ENCODE results near the gene LAT. TPM values are rescaled to one million over a fixed set of nuclear protein-coding genes. Genes with fewer than 3 reads are reported as not detected.

LAT gene
- total and polyA plus RNA-seq, 2 of the 4 experiments (the other 2 are of a cell fraction): 0.18 to 7.4 TPM

DNA sequence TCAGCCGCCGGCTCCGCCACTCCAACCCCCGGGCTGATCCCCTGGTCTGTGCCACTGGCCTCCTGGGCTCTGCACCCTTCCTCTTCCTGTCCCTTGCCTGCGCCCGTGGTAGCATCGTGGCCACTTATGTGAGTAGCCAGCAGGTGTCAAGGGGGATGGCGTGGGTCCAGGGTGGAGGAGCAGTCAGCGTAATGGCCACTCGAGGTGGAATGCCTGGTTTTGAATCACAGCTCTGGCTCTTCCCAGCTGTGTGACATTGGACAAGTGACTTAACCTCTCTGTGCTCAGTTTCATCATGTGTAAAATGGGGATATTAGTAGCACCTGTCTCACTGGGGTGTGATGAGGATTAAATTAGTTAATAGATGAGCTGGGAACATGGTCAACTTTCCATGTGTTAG lies 2.4 kb upstream of the LAT start:
- Histone ChIP-seq H3K9me3 (ENCODE audit: control insufficient read depth, insufficient read depth, low read length) (peaks cover 5% of the 10 kb centered on the region), H3K14ac (replicated peaks; ENCODE audit: low read depth, low read length) (no peak overlapping the region), H3K4me3 (ENCODE audit: insufficient read depth, low read depth, low read length) (no peak overlapping the region), H2BK15ac (ENCODE audit: low read depth, low read length) (no peak overlapping the region), H3K18ac (ENCODE audit: low read depth, low read length) (no peak overlapping the region), H2AK9ac (replicated peaks; ENCODE audit: low read depth, low read length, poor library complexity) (no peak overlapping the region), H4K91ac (ENCODE audit: insufficient read depth, low read depth, low read length) (no peak overlapping the region), H3K9ac (ENCODE audit: low read depth, low read length) (no peak overlapping the region), H4K8ac (ENCODE audit: low read depth in 2 of 2, low read length in 2 of 2) (no peak overlapping the region), H3K4me1 (ENCODE audit: control insufficient read depth, insufficient read depth, low read length) (no peaks in the 10 kb centered on the region), H2AK5ac (ENCODE audit: low read depth, low read length) (no peak overlapping the region), H2BK20ac (ENCODE audit: low read depth, low read length) (no peak overlapping the region), H3K27ac (ENCODE audit: insufficient read depth, low read length) (no peak overlapping the region), H2BK120ac (ENCODE audit: low read depth, low read length) (no peak overlapping the region), H4K20me1 (ENCODE audit: insufficient read depth, low read length) (0 out of 2 replicates have a peak, but pooled peaks cover 3% of the 10 kb centered on the region), H3K56ac (ENCODE audit: extremely low read depth, insufficient read depth, low read length) (no peak overlapping the region), H3K79me1 (ENCODE audit: low read depth in 1 of 2, low read length in 2 of 2) (peaks cover 6 to 26% of the 10 kb centered on the region in 2 experiments; a peak in 3 of 4 replicates), H2BK5ac (ENCODE audit: low read depth, low read length, poor library complexity, severe bottlenecking) (no peak overlapping the region), H3K23ac (ENCODE audit: low read depth, low read length) (no peak overlapping the region), H2AFZ (replicated peaks; ENCODE audit: low read length, poor library complexity) (no peak overlapping the region), H3K36me3 (ENCODE audit: control insufficient read depth, insufficient read depth, low read length) (peaks cover 70% of the 10 kb centered on the region), H4K5ac (ENCODE audit: low read depth, low read length) (no peak overlapping the region), H3K27me3 (ENCODE audit: control insufficient read depth, insufficient read depth, low read length) (no peaks in the 10 kb centered on the region), H3K9me1 (ENCODE audit: insufficient read depth, low read length) (peaks cover 1% of the 10 kb centered on the region; the same call in 1 of the 2 replicates), H3K4ac (ENCODE audit: low read depth, low read length) (no peak overlapping the region), H3K4me2 (ENCODE audit: low read depth, low read length) (no peak overlapping the region)
- no peak for ATAC-seq (ENCODE audit: low read depth)
- ChIA-PET CTCF (no interaction called here), POLR2A (ENCODE audit: unreplicated experiment) (no interaction called here)
- dilution Hi-C loops (cut with HindIII; ENCODE audit: low sequenced_read_pairs, unreplicated experiment) (no loop called here), in situ Hi-C loops (cut with MboI; ENCODE audit: low sequenced_read_pairs) (no loop called here), intact Hi-C loops (cut with micrococcal nuclease) (no loop called here)
- no TSS peak for BruUV-seq (replicated peaks)
- DNase-seq: no peak
- no peak for TF ChIP-seq CHD1 (IDR thresholded peaks at IDR 0.05; ENCODE audit: low read depth, low read length)
- no peak for TF ChIP-seq MAZ (IDR thresholded peaks at IDR 0.05; ENCODE audit: borderline replicate concordance, low read depth, low read length)
- TF ChIP-seq POLR2A (IDR thresholded peaks at IDR 0.05; ENCODE audit: low read depth, low read length): no peak
- no peak for TF ChIP-seq FOS (IDR thresholded peaks at IDR 0.05; ENCODE audit: low read depth, low read length)
- TF ChIP-seq, protein P1, sequence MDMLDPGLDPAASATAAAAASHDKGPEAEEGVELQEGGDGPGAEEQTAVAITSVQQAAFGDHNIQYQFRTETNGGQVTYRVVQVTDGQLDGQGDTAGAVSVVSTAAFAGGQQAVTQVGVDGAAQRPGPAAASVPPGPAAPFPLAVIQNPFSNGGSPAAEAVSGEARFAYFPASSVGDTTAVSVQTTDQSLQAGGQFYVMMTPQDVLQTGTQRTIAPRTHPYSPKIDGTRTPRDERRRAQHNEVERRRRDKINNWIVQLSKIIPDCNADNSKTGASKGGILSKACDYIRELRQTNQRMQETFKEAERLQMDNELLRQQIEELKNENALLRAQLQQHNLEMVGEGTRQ (IDR thresholded peaks at IDR 0.05; ENCODE audit: low read depth, low read length): no peak
- TF ChIP-seq, protein P2, sequence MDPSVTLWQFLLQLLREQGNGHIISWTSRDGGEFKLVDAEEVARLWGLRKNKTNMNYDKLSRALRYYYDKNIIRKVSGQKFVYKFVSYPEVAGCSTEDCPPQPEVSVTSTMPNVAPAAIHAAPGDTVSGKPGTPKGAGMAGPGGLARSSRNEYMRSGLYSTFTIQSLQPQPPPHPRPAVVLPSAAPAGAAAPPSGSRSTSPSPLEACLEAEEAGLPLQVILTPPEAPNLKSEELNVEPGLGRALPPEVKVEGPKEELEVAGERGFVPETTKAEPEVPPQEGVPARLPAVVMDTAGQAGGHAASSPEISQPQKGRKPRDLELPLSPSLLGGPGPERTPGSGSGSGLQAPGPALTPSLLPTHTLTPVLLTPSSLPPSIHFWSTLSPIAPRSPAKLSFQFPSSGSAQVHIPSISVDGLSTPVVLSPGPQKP (IDR thresholded peaks at IDR 0.05; ENCODE audit: borderline replicate concordance, low read depth, low read length): no peak
- no peak for TF ChIP-seq MAFK (IDR thresholded peaks at IDR 0.05; ENCODE audit: low read depth, low read length)
- TF ChIP-seq RFX5 (IDR thresholded peaks at IDR 0.05; ENCODE audit: low read depth, low read length): no peak
- no peak for TF ChIP-seq BHLHE40 (IDR thresholded peaks at IDR 0.05; ENCODE audit: low read depth, low read length)
- no peak for TF ChIP-seq NFE2L2 (IDR thresholded peaks at IDR 0.05; ENCODE audit: low read depth, low read length)
- TF ChIP-seq SMC3 (IDR thresholded peaks at IDR 0.05; ENCODE audit: low read depth, low read length): no peak
- no CpG with 5 or more reads among the region's 10 CpGs for WGBS, 2 experiments (ENCODE audit: extremely low coverage in 2 of 2, insufficient read length in 1 of 2)
